Mesenchymal stem cell (in vitro differentiated cells and primary cell): ENCODE data around the gene RBSN.

Source experiments
- DNase-seq: peaks from one replicate; pipeline ENCODE4 v3.0.0-alpha.2; 2013
- H2AFZ ChIP-seq: one replicate; pipeline ENCODE4 v1.6.1; 2013; ENCODE audit warnings: low read depth, mild to moderate bottlenecking, control low read depth, inconsistent platforms, low read length, moderate library complexity
- H2AK5ac ChIP-seq: 2 replicates; pipeline ENCODE4 v1.6.1; 2013; ENCODE audit warnings: low read length, moderate library complexity, mild to moderate bottlenecking, inconsistent platforms; ENCODE audit not compliant: severe bottlenecking
- H2BK120ac ChIP-seq: one replicate; pipeline ENCODE4 v1.6.1; 2013; ENCODE audit warnings: low read depth, mild to moderate bottlenecking, inconsistent platforms, low read length, moderate library complexity
- H2BK12ac ChIP-seq, 2 experiments: one replicate each; pipeline ENCODE4 v1.6.1; 2013; ENCODE audit warnings: inconsistent platforms in 2 of 2, low read length in 2 of 2, mild to moderate bottlenecking in 2 of 2, moderate library complexity in 2 of 2, control low read depth in 1 of 2
- H2BK15ac ChIP-seq: one replicate; pipeline ENCODE4 v1.6.1; 2013; ENCODE audit warnings: mild to moderate bottlenecking, low read depth, inconsistent platforms; ENCODE audit not compliant: poor library complexity, severe bottlenecking
- H2BK5ac ChIP-seq: 2 replicates; pipeline ENCODE4 v1.6.1; 2013; ENCODE audit warnings: low read depth, mild to moderate bottlenecking, low read length, control low read depth, inconsistent platforms; ENCODE audit not compliant: poor library complexity, severe bottlenecking
- H3K14ac ChIP-seq, 2 experiments: one replicate each; pipeline ENCODE4 v1.6.1; 2013; ENCODE audit warnings: inconsistent platforms in 2 of 2, low read length in 2 of 2, control low read depth in 1 of 2, mild to moderate bottlenecking in 1 of 2, moderate library complexity in 1 of 2
- H3K18ac ChIP-seq, 2 experiments: one replicate each; pipeline ENCODE4 v1.6.1; 2013; ENCODE audit warnings: inconsistent platforms in 2 of 2, low read length in 2 of 2, control low read depth in 1 of 2, low read depth in 1 of 2, mild to moderate bottlenecking in 1 of 2
- H3K23ac ChIP-seq, 2 experiments: one replicate each; pipeline ENCODE4 v1.6.1; 2013; ENCODE audit warnings: inconsistent platforms in 2 of 2, low read length in 2 of 2, mild to moderate bottlenecking in 2 of 2, moderate library complexity in 2 of 2, control low read depth in 1 of 2
- H3K27ac ChIP-seq: 2 replicates; pipeline ENCODE4 v1.5.1; 2013; ENCODE audit warnings: mild to moderate bottlenecking, moderate library complexity, low read length, control low read depth, inconsistent platforms; ENCODE audit not compliant: poor library complexity, severe bottlenecking
- H3K27me3 ChIP-seq, 2 experiments: 2 replicates each; pipeline versions ENCODE4 v1.6.1 to v1.7.0; 2013; ENCODE audit warnings: low read length in 2 of 2, mild to moderate bottlenecking in 2 of 2, moderate library complexity in 2 of 2, control low read depth in 1 of 2, inconsistent platforms in 1 of 2; ENCODE audit not compliant: control insufficient read depth in 1 of 2, insufficient read depth in 1 of 2
- H3K36me3 ChIP-seq, 2 experiments: 2 replicates each; pipeline versions ENCODE4 v1.6.1 to v1.7.0; 2013; ENCODE audit warnings: low read length in 2 of 2, control low read depth in 1 of 2, inconsistent platforms in 1 of 2, low read depth in 1 of 2, mild to moderate bottlenecking in 1 of 2; ENCODE audit not compliant: insufficient read depth in 2 of 2, control insufficient read depth in 1 of 2
- H3K4ac ChIP-seq, 2 experiments: one replicate each; pipeline ENCODE4 v1.6.1; 2013; ENCODE audit warnings: inconsistent platforms in 2 of 2, low read length in 2 of 2, mild to moderate bottlenecking in 2 of 2, moderate library complexity in 2 of 2, control low read depth in 1 of 2, low read depth in 1 of 2
- H3K4me1 ChIP-seq: 2 replicates; pipeline ENCODE4 v1.6.1; 2013; ENCODE audit warnings: low read depth, low read length, control low read depth; ENCODE audit not compliant: control insufficient read depth, insufficient read depth
- H3K4me2 ChIP-seq: 2 replicates; pipeline ENCODE4 v1.6.1; 2013; ENCODE audit warnings: low read length, mild to moderate bottlenecking, inconsistent platforms; ENCODE audit not compliant: poor library complexity, severe bottlenecking
- H3K4me3 ChIP-seq, 2 experiments: 2 replicates each; pipeline versions ENCODE4 v1.5.1 to v1.7.0; 2013; ENCODE audit warnings: low read length in 2 of 2, mild to moderate bottlenecking in 2 of 2, control low read depth in 1 of 2, low read depth in 1 of 2; ENCODE audit not compliant: insufficient read depth in 1 of 2
- H3K79me1 ChIP-seq: replicated peaks from 2 replicates; pipeline ENCODE4 v1.6.1; 2013; ENCODE audit warnings: mild to moderate bottlenecking, control low read depth, low read length, inconsistent platforms; ENCODE audit not compliant: poor library complexity, severe bottlenecking
- H3K9ac ChIP-seq: 2 replicates; pipeline ENCODE4 v1.7.0; 2013; ENCODE audit warnings: mild to moderate bottlenecking, low read length, moderate library complexity
- H3K9me3 ChIP-seq: 2 replicates; pipeline ENCODE4 v1.7.0; 2013; ENCODE audit warnings: mild to moderate bottlenecking, low read length; ENCODE audit not compliant: control insufficient read depth
- H4K8ac ChIP-seq: one replicate; pipeline ENCODE4 v1.6.1; 2013; ENCODE audit warnings: inconsistent platforms, mild to moderate bottlenecking, low read length, moderate library complexity
- H4K91ac ChIP-seq: one replicate; pipeline ENCODE4 v1.6.1; 2013; ENCODE audit warnings: mild to moderate bottlenecking, low read length, inconsistent platforms
- WGBS: methylation state at CpG from one replicate; pipeline ENCODE4 v1.1.7; 2013; ENCODE audit warnings: mixed read lengths; 5-methylcytosine and 5-hydroxymethylcytosine counted together

The RBSN gene

DNA sequence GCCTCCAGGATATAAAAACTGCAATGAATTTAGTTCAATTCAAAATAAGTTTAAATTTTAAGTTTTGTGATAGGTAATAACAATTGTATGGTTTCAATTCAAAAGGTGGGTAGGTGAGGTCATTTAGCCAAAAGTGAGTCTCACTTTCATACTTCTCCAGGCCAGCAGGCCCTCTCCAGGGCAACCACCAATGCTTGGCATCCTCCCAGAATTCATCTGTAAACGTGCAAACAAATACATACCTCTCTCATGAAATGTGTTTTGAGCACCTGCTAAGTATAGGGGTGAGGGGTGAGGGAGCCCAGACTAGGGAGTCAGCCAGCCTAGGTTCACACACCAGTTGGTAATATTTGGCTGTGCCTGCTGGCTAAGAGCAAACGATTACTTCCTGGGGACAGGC lies 22.0 kb upstream of the RBSN start:
- no peak overlapping the region for H3K4me3 ChIP-seq
- no peak overlapping the region for H2BK5ac ChIP-seq
- H3K79me1 ChIP-seq = no peaks in the 10 kb centered on the region
- peaks cover 0 to 3% of the 10 kb centered on the region in 2 experiments for H3K27me3 ChIP-seq
- DNase-seq = no peak
- H3K4me1 ChIP-seq = no peaks in the 10 kb centered on the region
- no peak overlapping the region for H3K27ac ChIP-seq
- no peak overlapping the region for H2AFZ ChIP-seq
- H3K9ac ChIP-seq = no peak overlapping the region
- no peak overlapping the region for H2AK5ac ChIP-seq
- H3K4ac ChIP-seq = no peak overlapping the region
- H3K4me2 ChIP-seq = no peak overlapping the region
- no peaks in the 10 kb centered on the region for H3K36me3 ChIP-seq
- WGBS = 77% methylated on average over 1 of the region's 2 CpGs
- H3K14ac ChIP-seq = no peak overlapping the region
- no peak overlapping the region for H4K8ac ChIP-seq
- H2BK120ac ChIP-seq = no peak overlapping the region
- no peak overlapping the region for H3K18ac ChIP-seq
- no peak overlapping the region for H4K91ac ChIP-seq
- no peak overlapping the region for H2BK15ac ChIP-seq
- no peaks in the 10 kb centered on the region for H3K9me3 ChIP-seq
- no peak overlapping the region for H2BK12ac ChIP-seq
- no peak overlapping the region for H3K23ac ChIP-seq

DNA sequence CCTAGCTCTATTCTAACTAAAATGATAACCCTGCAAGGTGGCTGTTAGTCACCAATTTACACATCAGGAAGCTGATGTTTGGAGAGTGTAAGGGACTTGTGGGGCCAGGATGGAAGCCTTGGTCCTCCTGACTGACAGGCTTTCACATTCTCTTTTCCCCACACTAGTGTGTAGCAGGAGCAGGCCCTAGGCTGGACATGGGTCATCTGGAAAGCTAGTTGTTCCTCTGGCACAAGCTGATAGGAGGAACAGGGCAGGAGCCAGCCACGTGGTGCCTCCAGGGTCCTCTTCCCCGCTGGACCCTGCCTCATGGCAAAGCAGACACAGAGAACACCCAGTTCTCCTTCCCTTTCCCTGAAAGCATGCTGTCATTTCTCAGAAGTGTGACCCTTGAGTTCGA lies 18.1 kb upstream of the RBSN start:
- Histone ChIP-seq H3K79me1 (no peaks in the 10 kb centered on the region), H2AFZ (no peak overlapping the region), H3K4me2 (no peak overlapping the region), H4K91ac (no peak overlapping the region), H2AK5ac (no peak overlapping the region), H2BK12ac (no peak overlapping the region), H2BK120ac (no peak overlapping the region), H3K36me3 (no peaks in the 10 kb centered on the region), H4K8ac (no peak overlapping the region), H3K27ac (no peak overlapping the region), H3K9me3 (no peaks in the 10 kb centered on the region), H3K4me3 (no peak overlapping the region), H3K4me1 (no peaks in the 10 kb centered on the region), H3K14ac (no peak overlapping the region), H3K23ac (no peak overlapping the region), H3K9ac (no peak overlapping the region), H2BK5ac (no peak overlapping the region), H3K27me3 (peaks cover 6 to 15% of the 10 kb centered on the region in 2 experiments), H2BK15ac (no peak overlapping the region), H3K18ac (no peak overlapping the region), H3K4ac (no peak overlapping the region)
- 63% methylated on average over 3 of the region's 3 CpGs for WGBS
- DNase-seq = no peak

- H2BK15ac ChIP-seq = no peak overlapping the region
- H3K36me3 ChIP-seq = no peaks in the 10 kb centered on the region
- H3K4me3 ChIP-seq = no peak overlapping the region
- no peak for DNase-seq
- H3K4me1 ChIP-seq = no peaks in the 10 kb centered on the region
- H3K4me2 ChIP-seq = no peak overlapping the region
- H3K9me3 ChIP-seq = no peaks in the 10 kb centered on the region
- WGBS = 89% methylated on average over 2 of the region's 2 CpGs
- peaks cover 6 to 15% of the 10 kb centered on the region in 2 experiments for H3K27me3 ChIP-seq
- H3K14ac ChIP-seq = no peak overlapping the region
- no peak overlapping the region for H3K4ac ChIP-seq
- no peak overlapping the region for H4K8ac ChIP-seq
- H3K79me1 ChIP-seq = no peaks in the 10 kb centered on the region
- no peak overlapping the region for H3K27ac ChIP-seq
- no peak overlapping the region for H3K9ac ChIP-seq
- no peak overlapping the region for H4K91ac ChIP-seq
- H2BK120ac ChIP-seq = no peak overlapping the region
- no peak overlapping the region for H2AK5ac ChIP-seq
- H3K23ac ChIP-seq = no peak overlapping the region
- no peak overlapping the region for H2AFZ ChIP-seq
- H2BK12ac ChIP-seq = no peak overlapping the region
- H3K18ac ChIP-seq = no peak overlapping the region
- no peak overlapping the region for H2BK5ac ChIP-seq
Measured at GRCh38 chr3:15116032-15116669, 17.2 kb upstream of the RBSN start.

GRCh38 chr3:15114466-15115358 lies 15.8 kb upstream of the RBSN start:
- no peaks in the 10 kb centered on the region for H3K36me3 ChIP-seq
- H4K8ac ChIP-seq = no peak overlapping the region
- H3K27me3 ChIP-seq = peaks cover 9 to 15% of the 10 kb centered on the region in 2 experiments
- DNase-seq = no peak
- no peaks in the 10 kb centered on the region for H3K9me3 ChIP-seq
- no peak overlapping the region for H3K4me2 ChIP-seq
- H3K4ac ChIP-seq = no peak overlapping the region
- no peak overlapping the region for H2BK12ac ChIP-seq
- H4K91ac ChIP-seq = no peak overlapping the region
- H3K14ac ChIP-seq = no peak overlapping the region
- 52% methylated on average over 10 of the region's 10 CpGs for WGBS
- no peak overlapping the region for H3K4me3 ChIP-seq
- no peak overlapping the region for H3K27ac ChIP-seq
- H2BK120ac ChIP-seq = no peak overlapping the region
- H2BK15ac ChIP-seq = no peak overlapping the region
- H2AFZ ChIP-seq = no peak overlapping the region
- no peak overlapping the region for H2BK5ac ChIP-seq
- no peaks in the 10 kb centered on the region for H3K79me1 ChIP-seq
- H3K9ac ChIP-seq = no peak overlapping the region
- H3K18ac ChIP-seq = no peak overlapping the region
- H2AK5ac ChIP-seq = no peak overlapping the region
- no peak overlapping the region for H3K23ac ChIP-seq
- H3K4me1 ChIP-seq = no peaks in the 10 kb centered on the region
